Middle frontal gyrus (tissue), 1 donor: ENCODE measurements around the gene CUL3.
A peak's percentile ranks its signal among the peaks of the same experiment; 100 is the strongest.
"Not testable (repeated sequence)": the region's sequence is repeated elsewhere in the genome, so short reads cannot be mapped to it uniquely, and the experiment has no call there.

Source experiments
- DNase-seq: peaks from one replicate; pipeline ENCODE4 v3.0.0-alpha.2; 2015; ENCODE audit warnings: low spot score; ENCODE audit errors: extremely low spot score

Gene CUL3

DNA sequence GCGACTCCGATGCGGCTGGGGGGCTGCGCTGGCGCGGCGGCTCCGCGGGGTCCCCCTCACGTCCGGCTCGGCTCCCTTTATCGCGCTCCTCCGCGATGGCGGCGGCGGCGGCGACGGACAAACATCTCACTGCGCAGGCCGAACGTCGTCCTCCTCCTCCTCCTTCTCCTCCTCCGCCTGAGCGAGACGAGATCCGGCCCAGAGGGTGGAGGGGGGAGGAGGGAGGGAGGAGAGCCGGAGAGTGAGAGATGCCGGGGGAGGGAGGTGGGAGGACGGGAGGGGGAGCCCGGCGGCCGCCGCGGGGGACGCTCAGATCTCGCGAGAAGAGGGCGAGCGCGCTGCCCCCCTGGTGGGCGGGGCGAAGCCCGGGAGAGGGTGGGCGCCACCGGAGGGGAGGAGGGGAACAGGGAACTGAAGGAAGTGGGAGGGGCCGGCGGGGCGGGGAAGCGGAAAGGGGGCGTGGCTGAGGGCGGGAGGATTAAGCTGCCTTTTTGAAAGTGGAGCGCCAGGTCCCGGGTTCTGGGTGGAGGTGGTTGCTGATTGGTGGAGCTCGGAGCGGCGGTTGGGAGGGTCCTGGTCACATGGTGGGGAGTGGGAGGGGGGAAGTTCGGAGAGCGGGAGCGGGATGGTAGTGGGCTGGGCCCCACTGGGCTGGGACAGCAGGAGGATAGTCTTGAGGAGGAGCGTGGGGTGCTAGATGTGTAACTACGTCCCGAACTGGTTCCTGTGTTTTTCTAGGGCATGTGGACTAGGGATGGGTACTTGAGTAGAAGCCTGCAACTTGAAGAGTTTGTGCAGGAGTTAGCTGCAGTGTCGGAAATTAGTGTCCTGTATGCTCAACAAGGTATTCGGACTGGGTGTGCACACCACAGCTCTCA, at the start of gene CUL3:
TSS of gene CUL3 (minus strand) at position 153 of the 878 bp plus-strand sequence. CDS start 354 bp downstream, outside the sequence.
- peak; percentile 95 for DNase-seq

DNA sequence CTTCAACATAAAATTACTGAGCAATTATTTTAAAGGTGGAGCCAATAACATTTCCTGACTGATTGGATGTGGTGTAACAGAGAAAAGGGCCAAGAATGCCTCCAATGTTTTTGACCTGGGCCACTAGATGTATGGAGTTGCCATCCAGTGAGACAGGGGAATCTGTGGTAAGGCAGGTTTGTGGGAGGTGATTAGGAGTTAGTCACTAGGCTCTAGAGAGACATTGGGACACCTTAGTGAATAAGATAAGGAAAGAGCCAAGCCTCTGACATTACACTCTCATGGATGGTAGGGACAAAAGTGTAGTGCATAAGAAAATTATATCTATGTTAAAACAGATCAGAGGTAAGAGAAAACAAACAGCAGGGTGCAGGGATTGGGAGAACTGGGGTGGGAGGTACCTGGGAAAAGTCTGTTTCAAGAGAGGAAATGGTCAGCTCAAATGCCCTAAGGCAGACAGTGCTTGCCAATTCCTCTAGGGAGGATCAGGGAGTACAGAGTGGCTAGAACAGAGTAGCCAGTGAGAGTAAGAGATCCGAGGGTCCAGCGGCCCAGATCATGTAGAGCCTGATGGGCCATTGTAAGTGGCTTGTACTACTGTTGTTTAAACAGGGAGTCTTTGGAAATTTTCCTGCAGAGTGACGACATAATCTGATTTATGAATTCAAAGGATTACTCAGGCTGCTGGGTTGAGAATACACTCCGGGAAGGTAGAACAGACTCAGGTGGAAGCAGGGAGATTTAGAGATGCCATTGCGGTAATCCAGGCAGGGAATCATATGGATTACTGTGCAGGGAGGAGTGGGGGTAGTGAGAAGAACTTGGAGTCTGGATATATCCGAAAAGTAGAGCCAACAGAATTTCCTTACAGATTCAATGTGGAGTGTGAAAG, 45.7 kb upstream of the CUL3 start:
- no peak for DNase-seq

- no peak for DNase-seq
These were observed 43.3 kb upstream of the CUL3 start for GRCh38 chr2:224628416-224628815.

- DNase-seq: no peak
These were observed 41.6 kb upstream of the CUL3 start for GRCh38 chr2:224626735-224627134.

DNA sequence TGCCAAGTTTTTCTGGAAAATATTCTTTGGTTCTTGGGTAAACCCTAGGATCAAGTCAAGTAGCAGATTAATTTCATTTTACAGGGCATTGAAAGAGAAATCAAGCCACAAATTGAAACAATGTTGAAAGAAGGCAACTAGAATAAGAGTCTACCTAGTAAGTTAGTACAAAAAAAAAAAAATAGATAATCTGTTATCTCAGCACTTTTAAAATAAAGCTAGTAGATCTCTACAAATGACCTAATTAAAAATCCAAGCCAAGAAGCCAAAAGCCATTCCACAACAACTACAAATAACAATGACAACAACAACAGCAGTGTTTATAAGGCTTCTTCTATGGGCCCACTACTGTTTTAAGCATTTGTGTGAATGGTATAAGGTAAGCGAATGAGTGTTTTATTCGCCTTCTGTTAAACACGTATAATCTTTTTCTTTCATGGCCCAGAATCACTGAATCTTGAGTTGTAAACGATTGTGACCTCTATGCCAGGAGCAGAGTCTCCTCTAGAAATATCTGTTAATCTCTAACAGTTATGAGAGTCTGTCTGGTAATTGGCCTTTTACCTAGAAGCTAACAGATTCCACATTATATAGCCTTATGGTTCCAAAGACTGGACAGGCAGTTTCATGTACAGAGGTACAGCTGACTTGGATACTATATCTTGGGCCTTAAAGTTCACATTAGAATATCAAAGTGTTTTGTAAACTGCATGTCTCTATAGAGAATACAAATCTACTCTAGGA, 28.6 kb upstream of the CUL3 start:
- DNase-seq: no peak

GRCh38 chr2:224612578-224612977, 27.4 kb upstream of the CUL3 start:
- no peak for DNase-seq

- no peak for DNase-seq
These were observed 26.8 kb upstream of the CUL3 start for GRCh38 chr2:224611938-224612337.

DNA sequence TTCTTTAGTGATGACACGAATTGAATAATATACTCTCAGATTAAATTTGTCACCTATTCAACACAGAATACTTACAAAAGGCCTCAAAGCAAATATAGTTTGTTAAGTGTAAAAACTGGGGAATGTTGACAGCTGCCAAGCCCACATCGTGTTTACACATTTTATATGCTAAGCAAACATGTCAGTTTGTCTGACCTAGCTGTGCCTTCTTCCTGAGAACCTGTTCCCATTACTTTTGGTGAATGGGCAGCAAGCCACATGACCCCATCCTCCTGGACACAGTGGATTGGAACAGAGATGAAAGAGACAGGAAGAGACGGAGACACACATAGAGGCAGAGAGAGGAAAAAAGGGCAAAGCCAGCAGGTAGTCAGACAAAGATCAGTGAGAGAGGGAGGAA, 22.9 kb upstream of the CUL3 start:
- DNase-seq: no peak

GRCh38 chr2:224603746-224604500, 18.8 kb upstream of the CUL3 start:
- not testable (repeated sequence) for DNase-seq

GRCh38 chr2:224602778-224603375, 17.7 kb upstream of the CUL3 start:
- not testable (repeated sequence) for DNase-seq

DNA sequence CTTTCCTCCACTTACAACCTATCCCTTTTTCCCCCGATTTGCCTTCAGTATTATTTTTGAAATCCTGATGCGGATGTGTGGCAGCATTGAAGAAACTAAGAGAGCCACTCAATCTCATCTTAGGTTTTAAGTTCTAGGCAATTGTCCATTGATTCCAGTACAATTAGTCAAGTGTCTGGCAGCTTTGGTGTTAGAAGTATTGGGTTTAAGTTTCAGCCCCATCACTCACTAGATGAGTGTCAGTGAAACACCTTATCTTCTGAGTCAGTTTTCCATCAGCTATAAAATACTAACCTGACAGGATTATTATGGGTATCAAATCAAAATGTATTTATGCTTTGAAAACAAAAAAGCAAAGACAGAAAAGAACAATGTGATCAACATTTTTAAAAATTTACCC, 16.8 kb upstream of the CUL3 start:
- DNase-seq: no peak

- no peak for DNase-seq
These were observed 13.5 kb upstream of the CUL3 start for GRCh38 chr2:224598678-224599077.

DNA sequence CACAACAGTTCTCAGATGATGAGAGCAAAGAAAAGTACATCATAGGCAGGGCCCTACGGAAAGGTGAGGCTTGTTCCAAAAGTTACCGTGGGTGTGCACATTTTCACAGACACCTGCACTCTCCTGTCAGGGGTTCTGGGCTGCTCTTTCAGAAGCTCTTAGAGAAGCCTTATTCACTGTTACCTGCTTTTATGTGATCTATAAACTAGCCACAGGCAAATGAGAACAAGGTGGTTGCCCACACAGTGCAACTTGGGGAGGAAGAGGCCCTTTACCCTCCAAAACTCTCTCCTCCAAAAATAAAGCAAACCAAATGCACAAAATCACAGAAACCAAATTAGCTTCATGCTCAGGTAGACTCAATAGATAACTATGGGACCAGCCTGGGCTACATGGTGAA, 11.1 kb upstream of the CUL3 start:
- no peak for DNase-seq

- DNase-seq: no peak
These were observed 10.4 kb upstream of the CUL3 start for GRCh38 chr2:224595518-224595917.

DNA sequence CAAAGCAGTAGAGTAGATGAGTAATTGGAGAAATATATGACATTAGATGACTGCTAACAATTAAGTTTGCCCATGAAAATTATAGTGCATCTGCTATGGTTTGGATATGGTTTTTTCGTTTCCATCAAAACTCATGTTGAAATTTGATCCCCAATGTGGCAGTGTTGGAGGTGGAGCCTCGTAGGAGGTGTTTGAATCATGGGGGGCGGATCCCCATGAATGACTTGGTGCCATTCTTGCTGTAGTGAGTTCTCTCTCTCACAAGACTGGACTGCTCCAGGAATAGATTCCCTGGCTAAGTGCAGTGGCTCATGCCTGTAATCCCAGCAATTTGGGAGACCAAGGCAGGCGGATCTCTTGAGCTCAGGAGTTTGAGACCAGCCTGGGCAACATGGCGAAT, 9.7 kb upstream of the CUL3 start:
- no peak for DNase-seq

DNA sequence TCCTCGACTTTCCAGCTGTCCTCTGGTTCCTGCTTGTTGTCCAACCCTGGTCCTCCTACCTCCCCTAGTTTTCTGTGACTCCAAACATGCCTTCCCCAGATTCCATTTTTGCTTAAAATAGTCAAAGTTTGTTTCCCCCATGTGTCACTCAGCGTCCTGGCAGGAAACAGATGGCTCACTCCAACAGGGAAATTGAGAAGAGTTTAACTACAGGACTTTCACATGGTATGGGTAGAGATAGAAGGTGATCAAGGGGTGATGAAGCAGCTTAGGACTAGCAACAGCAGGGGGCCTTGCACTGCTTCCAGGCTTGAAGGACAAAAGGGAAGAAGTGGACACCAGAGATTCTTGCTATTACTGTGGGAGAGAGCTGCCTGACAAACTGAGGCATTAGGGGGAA, 6.1 kb upstream of the CUL3 start:
- DNase-seq: no peak

- DNase-seq: no peak
These were observed 1.0 kb upstream of the CUL3 start for GRCh38 chr2:224586127-224586695.

DNA sequence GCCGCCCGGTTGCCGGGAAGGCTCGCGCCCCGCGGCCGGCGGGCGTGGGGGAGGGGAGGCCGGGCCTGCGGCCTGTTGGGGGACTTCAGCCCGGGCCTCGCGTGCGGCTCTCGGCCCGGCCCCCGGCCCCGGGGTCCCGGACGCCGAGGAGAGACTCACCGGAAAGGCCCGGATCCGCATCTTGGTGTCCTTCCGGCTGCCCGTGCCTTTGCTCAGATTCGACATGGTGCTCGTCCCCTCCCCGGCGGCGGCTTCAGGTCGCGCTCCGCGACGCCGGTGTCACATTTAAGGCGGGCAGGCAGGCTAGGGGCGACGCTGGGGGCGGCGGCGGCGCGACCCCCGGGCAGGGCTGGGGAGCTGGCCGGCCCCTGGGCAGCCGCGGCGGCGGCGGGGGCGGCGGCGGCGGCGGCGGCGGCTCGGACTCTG, 365 bp downstream of the CUL3 start:
- DNase-seq: no peak

- DNase-seq: no peak
These were observed 915 bp downstream of the CUL3 start for GRCh38 chr2:224584111-224584784.
